NCI-H1105 (cell line): Measurements from ENCODE around the gene MICALL2.

Experiments
- DNase-seq: peaks from one replicate; lab custom pipeline; 2025; lab: John Stamatoyannopoulos, UW

MICALL2 gene

DNA sequence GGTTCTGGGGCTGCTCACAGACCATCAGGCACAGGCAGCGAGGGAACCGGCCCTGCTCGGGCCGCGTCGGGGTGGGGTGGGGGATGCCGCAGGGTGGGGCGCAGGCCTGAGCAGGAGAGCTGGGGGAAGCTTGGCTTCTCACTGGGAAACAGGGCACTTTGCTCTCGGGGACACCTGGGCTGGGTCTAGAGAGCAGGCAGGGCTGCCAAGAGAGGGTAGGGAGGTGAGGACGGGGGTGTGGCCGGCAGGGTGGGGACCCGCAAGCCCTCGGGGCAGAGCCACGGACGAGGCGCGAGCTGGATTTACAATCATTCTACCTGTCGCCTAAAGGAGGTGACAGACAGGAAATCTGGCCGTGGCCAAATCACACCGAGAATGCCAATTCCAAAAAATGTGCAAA lies 33.9 kb upstream of the MICALL2 start:
- no peak for DNase-seq

DNA sequence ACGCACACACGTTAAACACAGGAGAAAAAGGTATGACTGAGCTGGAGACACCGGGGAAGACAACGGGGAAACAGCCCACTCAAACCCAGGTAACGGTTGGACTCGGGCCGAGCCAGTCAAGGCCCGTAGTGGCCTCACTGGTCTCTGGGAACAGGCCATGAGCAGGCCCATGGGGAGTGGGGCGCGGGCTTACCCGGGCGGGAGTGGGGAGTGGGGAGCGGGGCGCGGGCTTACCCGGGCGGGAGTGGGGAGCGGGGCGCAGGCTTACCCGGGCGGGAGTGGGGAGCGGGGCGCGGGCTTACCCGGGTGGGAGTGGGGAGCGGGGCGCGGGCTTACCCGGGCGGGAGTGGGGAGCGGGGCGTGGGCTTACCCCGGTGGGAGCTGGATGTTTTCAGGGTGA lies 33.4 kb upstream of the MICALL2 start:
- no peak for DNase-seq

DNA sequence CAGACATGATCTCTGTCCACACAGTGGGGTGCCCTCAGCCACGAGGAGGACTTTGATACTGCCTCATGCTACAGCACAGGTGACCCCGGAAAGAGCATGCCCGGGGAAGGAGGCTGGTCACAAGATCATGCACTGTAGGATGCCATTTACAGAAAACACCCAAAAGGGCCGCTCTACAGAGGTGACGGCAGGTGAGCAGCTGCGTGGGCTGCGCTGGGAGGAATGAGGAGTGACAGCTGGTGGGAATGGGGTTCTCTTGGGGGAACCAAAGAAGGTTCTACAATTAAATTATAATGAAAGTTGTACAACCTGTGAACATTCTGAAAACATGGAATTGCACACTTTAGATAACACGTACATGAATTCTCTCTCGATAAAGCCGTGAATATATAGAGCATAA lies 33.0 kb upstream of the MICALL2 start:
- DNase-seq: no peak

DNA sequence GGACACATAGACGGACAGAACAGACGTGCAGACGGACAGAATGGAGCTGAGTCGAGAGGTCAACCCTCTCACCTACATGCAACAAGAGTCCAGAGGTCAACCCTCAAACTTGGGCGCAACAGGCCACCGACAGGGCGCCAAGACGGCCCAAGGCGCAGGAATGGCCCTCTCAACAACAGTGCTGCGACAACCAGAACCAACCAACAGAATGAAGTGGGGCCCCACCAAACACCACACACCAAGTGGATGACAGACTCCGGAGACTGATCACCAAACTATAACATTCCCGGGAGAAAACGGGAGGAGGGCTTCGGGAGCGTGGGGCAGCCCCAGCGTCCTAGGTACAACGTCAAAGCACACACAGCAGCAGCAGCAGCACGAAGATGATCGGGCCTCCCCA lies 31.6 kb upstream of the MICALL2 start:
- DNase-seq: no peak

DNA sequence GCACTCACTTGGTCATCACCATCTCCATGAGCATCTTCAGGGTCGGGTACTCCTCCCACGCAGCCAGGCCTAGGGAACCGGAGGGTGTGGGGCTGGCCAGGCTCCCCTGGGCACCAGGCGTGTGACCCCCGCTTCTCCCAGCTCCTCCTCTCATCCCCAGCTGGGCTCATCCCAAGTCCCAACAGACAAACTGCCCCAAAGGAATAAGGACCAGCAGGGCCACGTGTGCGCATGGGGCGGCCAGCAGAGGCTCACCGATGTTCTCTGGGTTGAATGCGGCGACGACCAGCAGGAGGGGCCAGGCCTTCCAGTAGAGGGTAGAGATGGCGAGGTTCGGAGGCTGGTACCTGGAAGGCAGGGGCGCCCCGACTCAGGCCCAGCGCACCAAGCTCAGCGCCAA lies 30.1 kb upstream of the MICALL2 start:
- no peak for DNase-seq

DNA sequence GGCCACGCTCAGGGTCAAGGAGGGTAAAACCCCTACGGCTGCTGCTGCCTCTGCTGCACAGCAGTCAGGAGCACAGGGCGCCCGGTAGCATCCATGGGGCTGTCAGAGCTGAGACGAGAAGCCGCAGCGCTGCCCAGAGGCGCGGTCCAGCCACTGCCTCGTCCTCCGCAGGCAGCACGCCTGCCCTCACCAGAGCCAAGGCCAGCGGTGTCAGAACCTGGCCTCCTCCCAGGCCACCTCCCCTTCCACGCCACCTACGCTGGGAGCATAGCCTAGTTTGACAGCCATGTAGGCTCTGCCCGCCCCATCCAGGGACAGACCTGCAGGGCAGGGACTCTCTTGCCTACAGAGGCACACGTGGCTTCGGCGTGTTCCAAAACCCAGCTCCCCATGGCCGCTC lies 28.7 kb upstream of the MICALL2 start:
- DNase-seq: no peak

DNA sequence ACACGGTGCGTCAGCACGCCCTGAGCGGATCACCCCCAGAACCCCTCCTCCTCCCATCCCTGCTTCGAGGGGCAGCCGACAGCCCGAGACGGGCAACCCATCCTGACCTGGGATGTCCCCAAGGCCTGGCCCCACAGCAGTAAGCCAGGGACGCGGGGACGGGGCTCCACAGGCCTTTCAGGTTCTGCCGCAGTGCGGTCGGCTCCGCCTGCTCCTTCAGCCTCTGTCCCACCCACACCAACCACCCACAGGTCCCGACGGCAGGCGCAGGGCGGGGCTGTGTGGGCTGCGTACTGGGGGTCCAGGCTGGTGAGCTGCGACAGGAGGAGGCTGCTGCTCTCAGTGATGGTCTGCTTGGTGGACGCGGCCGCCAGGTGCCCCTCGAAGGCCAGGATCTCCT lies 28.2 kb upstream of the MICALL2 start:
- no peak for DNase-seq

DNA sequence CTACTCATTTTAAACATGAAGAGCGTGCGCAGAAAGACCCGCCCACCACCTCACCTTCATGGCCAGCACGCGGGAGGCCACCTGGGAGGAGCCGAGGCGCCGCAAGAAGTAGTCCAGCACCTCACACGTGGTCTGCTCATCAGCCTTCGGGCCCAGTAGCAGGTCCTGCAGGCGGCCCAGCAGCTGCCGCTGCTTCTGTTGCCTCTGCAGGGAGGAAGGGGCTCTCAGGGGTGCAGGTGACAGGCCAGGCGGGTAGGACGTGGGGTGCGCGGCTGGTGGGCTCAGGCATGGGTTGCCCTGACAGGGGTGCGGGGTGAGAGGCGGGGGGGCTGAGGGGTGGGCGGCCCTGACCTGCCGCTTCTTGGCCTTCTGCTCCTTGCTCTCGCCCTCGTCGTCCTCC lies 27.3 kb upstream of the MICALL2 start:
- no peak for DNase-seq

DNA sequence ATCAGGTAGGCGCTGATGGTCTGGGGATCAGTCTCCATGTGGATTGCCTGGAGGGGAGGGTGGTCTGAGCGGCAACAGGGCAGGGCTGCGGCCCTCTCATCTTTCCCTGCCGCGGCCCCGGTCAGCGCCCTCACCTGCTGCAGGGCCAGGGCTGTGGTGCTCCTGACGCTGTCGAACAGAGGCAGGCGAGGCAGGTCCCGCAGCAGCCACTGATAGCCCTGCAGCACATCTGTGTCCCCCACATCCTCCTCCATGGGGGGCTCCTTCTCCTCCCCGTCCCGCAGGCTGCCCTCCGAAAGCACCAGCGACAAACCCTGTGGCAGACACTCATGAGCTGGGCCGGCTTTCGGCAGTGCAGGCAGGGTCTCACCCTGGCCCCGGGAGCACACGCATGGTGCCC lies 25.9 kb upstream of the MICALL2 start:
- no peak for DNase-seq

DNA sequence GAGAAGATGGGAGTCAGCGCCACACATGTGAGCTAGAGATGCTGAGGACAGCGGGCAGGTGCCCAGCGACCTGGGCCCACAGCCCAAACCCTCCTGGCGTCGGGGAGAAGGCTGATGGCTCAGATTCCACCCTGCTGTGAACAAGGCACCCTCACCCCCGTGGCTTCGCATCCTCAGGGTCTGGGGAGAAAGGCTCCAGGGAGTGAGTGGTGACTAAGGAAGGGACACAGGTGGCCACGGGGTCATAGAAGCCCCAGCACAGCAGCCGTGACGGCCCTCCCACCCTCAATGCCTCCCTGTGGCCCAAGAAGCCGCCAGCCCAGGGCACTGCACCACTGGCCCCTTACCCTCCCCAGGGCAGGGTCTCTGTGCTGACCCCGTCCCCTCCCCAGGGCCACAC lies 25.3 kb upstream of the MICALL2 start:
- DNase-seq: no peak

DNA sequence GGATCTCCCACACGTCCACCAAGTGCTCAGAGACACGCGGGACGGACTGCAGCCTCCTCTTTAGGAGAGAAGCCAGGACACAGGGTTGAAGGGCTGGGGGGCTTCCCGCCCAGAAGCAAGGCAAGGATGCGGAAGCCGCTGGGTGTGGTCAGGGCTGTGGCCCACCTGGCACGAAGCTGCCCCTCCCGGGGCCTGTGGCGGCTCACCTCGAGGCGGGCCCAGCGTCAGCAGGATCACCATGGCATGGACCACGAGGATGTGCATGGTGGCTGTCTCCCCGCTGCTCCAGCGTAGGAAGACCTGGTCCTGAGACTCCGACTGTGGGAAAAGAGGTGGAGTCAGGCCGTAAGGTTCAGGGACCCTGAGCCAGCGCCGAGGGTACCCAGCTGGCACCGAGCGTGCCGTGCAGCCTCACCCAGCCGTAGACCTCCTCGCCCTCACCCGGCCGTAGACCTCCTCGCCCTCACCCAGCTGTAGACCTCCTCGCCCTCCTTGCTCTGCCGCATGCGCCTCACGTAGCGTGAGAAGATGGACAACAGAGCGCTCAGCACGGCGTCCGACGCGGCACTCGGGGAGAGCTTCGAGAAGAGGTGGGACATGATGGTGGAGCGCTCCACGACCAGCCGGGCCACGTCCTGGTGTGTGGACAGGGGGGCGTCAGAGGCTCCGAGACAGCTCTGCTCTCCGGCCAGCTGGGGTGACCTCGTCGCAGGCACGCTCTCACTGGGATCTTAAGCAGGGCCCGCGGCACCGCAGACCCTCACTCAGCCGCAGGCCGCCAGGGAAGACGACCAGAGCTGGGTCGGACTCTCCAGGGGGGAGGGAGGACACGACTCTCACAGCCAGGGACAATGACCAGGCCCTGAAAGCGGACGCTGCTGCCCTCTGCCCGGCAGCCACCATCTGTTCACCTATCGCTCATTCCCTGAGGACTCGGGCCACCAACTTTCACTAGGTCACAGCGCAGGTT lies 24.6 kb upstream of the MICALL2 start:
- no peak for DNase-seq

DNA sequence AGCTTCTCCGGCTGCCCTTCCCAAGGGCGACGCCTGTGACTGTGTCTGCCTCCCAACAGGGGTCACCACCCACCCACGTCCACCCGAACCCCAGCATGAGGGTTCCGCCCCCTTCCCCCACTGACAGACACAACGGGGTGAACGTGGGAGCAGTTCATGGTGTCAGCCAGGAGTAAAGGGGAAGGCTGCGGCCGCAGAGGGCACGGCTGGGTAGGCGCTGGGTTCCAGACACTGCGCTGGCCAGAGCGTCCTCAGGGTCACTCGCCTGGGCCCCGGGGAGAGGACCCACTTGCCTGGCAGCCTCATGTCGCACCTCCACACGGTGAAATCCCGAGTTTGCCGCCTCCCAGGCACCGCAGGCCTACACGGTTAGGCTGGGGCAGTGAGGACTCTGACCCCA lies 23.8 kb upstream of the MICALL2 start:
- DNase-seq: no peak

DNA sequence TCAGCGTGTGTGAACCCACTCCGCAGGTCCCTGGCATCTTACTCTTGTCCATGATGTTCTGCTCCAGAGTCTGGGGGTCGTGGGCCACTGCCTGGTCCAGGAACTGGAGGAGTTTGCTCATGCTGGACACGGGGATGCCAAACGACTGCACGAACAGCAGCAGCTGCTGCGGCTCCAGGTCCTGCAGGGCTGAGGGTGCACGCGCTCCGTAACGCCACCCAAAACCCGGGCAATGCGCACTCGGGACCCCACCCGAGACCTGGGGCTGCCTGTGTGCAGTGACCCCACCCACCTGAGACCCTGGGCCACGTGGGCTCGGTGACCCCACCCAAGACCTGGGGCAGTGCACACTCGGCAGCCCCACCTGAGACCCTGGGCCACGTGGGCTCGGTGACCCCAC lies 22.0 kb upstream of the MICALL2 start:
- DNase-seq: no peak

DNA sequence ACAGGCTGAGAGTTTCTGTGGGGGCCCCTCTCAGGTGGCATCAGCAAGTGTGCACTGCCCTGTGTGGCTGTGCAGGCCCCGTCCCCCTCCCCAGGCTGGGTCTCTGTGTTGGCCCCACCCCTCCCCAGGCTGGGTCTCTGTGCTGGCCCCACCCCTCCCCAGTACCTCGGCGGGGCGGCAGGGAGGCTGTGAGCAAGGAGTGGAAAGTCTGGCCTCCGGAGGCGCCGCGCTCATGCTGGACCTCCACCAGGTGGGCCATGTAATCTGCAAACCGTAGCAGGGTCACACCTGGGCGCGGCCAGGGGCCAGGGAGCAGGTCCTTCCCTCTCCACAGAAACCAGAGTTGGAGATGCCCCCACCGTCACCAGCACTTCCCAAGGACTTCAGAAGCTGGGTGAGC lies 21.4 kb upstream of the MICALL2 start:
- no peak for DNase-seq

DNA sequence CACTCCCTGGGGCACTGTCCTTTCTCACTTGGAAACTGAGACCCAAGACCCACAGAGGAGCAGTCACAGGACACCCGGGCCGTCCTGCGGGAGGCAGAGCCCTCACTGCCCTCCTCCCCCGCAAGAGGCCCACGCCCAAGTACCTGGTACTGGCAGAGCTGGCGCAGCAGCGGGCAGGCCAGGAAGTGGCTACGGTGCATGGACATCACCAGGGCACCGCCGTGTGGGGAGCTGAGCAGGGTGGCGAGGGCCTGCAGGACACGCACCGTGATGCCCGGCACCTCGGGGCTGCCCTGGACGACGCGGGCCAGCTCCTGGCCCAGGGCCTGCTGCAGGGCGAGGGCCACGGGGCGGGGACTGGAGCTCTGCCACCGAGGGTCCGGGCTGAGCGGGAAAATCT lies 20.0 kb upstream of the MICALL2 start:
- no peak for DNase-seq

DNA sequence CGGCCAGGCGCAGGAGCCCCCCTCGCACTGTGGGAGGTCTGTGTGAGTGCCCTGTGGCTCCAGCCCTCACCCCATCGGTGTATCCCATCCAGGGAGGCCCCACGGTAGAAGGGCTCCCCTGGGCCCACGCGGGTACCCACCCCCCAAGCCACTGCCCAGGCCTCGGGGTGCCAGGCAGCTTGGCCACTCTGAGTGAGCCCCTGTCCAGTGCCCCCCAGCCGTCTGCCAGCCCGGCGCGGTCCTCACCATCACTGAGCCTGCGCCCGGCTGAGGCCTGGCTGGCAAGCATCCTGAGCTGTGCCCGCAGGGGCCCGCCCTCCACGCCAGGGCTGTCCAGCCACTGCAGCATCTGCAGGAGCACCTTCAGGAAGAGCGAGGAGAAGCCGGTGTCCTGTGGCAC lies 19.2 kb upstream of the MICALL2 start:
- no peak for DNase-seq

DNA sequence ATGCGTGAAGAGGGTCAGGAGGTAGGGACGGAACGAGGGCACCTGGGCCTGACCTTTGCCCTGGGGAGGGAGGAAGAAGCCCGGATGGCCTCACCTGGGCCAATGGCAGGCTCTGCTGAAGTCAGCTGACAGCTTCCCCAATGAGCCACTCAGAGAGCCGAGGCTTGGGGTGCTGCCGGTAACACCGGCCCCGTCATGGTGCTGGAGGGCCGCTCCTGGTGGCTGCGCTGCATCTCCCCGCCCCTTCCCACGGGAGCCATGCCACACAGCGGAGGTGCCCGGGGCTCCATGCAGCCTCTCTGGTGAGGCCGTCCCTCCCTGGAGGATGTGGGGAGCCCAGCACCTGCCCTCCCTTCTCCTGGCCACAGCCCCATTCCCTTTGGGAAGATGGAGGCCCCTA lies 17.6 kb upstream of the MICALL2 start:
- no peak for DNase-seq

DNA sequence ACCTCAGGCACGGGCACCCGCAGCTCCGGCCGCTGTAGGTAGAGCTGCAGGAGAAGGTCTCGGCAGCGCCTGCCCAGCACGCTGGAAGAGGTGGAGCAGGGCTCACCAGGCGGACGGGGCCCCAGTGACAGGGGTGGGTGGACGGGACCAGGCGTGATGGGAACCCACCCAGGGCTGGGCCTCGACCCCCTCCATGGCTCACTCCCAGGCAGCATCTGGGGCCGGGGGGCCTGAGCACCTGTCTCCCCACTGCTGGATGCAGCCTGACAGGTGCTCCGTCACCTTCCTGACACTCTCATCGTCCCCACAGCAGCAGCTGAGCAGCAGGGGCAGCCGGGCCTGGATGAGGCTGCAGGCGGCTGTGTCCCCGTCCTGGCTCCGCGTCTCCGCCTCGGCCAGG lies 16.7 kb upstream of the MICALL2 start:
- DNase-seq: no peak

DNA sequence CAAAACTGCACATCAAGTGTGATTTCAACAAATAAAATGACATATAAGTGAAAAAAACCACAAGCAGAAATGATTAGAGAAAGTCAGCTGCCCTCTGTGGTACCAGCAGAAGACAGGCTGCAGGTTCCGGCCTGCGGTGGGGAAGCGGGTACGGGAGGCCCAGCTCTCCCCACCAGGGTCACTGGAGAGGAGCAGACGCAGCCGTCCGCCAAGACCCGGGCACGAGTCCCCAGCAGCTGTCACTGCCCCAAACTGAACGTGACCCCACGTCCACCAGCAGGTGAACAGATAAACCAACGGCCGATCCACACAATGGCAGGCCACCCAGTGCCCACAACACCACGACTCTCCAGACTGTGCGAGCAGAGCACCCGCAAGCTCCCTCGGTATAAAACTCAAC lies 16.1 kb upstream of the MICALL2 start:
- DNase-seq: no peak

DNA sequence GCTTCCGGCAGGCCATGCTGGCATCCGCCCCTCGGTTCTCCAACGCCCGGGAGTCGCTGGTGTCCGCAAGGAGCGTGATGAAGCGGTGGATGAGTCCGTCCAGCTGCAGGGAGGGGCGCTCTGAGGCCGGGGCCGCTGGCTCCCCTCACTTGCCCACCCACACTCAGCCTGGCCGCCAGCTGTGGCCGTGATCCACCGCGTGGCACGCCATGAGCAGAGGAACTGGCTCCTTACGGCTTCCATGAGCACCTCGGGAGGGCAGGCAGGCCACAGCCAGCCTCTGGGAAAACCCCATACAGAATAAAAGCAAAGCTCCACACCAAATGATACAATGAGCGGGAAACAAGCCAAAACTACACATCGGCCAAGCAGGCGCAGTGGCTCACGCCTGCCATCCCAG lies 15.5 kb upstream of the MICALL2 start:
- no peak for DNase-seq

DNA sequence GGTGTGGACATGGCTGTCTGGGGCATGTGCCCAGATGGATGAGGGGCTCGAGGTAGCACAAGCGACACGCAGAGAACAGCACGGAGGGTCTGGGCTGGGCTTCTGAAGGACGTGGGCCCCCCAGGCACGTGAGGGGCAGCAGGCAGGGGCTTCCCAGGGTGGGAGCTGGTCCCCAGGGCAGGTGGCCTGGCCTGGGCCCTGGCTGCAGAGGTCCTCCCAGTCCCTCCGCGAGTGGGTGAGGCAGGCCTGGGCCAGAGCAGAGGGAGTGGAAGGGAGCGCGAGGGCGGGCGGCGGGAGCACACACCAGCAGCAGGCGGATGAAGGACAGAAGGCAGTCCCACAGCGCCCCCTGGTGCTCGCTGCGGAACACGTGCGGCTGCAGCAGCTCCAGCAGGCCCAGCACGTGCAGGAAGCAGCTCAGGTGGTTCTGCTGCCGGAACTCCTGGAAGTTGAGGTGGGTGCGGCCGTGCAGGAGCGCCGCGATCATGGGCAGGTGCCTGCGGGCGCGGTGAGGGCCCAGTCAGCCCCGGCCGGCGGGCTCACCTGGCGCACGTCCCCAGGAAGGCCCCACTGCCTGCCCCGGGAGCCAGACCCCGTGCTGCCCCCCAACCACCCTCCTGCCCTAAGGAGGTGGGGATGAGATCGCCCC lies 14.7 kb upstream of the MICALL2 start:
- DNase-seq: peak; percentile 91

DNA sequence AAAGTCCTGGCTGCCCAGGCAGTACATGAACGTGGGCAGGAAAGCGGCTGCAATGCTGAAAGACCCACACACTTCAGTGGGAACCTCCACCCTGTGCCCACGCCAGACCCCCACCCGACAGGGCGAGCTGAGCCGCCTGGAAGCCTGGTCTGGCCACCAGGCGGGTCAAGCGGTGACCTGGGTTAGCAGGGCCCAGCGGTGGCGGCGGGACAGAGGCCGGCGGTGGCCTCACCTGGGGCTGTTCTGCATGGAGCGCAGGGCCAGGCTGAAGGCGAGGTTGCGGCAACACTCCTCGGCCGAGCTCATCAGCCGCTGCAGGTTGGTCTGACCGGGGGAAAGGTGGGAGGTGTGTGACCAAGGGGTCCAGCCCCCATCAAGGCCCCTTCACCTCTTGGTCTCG lies 11.6 kb upstream of the MICALL2 start:
- DNase-seq: no peak

DNA sequence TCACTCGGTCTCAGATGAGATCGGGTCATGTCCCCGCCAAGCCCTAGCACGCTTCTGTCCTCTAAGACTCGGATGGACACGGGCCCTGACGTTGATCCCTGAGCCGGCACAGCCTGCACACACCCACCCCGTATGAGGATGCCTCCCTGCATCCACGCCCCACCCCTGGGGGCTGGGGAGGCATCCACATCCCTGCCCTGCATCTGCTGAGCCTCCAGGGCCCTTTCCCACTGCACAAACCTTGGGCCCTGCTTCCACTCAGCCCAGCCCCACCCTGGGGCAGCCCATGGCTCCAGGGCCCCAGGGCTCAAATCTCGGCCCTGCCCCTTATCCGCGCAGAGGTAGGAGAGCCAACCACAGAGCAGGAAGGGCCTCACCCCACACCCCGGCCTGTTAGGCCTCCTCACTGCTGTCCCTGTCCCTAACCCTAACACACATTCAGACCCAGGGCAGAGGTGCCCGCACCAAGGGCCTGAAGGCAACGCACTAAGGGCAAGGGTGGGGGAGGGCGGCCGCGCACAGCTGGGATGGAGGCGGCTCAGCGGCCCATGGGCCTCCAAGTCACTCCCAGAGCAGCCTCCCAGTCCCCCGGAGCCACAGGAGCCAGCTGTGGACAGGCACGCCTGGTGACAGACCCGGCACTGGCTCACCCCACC lies 9.5 kb upstream of the MICALL2 start:
- no peak for DNase-seq
